Uterus (tissue), 2 donors: ENCODE results near the gene PAPSS2.

Source experiments
- POLR2A ChIP-seq, 2 donors: fragments of 450-650 bp; IDR thresholded peaks; one replicate each; pipeline ENCODE4 v1.6.1; 2016; ENCODE audit warnings: antibody characterized with exemption in 2 of 2, mild to moderate bottlenecking in 1 of 2, moderate library complexity in 1 of 2
- TF ChIP-seq, protein P1 (sequence below), 4 experiments: fragments of 200-600 bp in 2 of 4; fragments of 450-650 bp in 2 of 4; sonication (generic) in 2 of 4; IDR thresholded peaks; one replicate each; pipeline ENCODE4 v1.5.1; 2016 to 2019; ENCODE audit warnings: antibody characterized with exemption in 4 of 4, mild to moderate bottlenecking in 2 of 4, moderate library complexity in 1 of 4

DNA sequence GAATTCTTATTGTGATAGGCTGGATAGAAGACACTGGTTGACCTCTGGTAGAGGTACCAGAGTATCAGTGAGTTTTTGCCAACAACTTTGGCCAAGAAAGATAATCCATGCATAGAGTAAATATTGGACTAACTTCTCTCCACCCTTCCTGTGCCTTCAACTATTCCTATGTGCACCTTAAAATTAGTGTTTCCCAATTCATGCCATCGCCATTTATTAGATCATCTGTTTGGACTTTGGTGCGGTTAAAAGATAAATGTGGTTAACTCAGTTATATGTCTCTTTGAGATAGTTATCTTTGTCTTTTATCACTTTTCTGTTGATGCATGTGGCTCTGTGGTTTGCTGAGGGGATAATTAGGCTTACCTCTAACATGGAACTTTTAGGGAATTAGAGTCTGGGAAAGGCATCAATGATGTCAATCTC lies 4.6 kb downstream of the PAPSS2 start:
- TF ChIP-seq, protein P1, sequence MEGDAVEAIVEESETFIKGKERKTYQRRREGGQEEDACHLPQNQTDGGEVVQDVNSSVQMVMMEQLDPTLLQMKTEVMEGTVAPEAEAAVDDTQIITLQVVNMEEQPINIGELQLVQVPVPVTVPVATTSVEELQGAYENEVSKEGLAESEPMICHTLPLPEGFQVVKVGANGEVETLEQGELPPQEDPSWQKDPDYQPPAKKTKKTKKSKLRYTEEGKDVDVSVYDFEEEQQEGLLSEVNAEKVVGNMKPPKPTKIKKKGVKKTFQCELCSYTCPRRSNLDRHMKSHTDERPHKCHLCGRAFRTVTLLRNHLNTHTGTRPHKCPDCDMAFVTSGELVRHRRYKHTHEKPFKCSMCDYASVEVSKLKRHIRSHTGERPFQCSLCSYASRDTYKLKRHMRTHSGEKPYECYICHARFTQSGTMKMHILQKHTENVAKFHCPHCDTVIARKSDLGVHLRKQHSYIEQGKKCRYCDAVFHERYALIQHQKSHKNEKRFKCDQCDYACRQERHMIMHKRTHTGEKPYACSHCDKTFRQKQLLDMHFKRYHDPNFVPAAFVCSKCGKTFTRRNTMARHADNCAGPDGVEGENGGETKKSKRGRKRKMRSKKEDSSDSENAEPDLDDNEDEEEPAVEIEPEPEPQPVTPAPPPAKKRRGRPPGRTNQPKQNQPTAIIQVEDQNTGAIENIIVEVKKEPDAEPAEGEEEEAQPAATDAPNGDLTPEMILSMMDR (IDR thresholded peaks at IDR 0.05), result no peak
- TF ChIP-seq POLR2A (IDR thresholded peaks at IDR 0.05), result no peak
